H1 (cell line): ENCODE measurements around the gene C3orf22. TPM values are rescaled to one million over a fixed set of nuclear protein-coding genes. Genes with fewer than 3 reads are reported as not detected.

Experiments used
- CTCF ChIA-PET: fragments of 300-600 bp; sonication (Branson Sonifier 250); formaldehyde crosslinking; loops from one replicate; lab custom pipeline; 2021; ENCODE audit not compliant: partially characterized antibody; lab: Charles Lee
- POLR2A ChIA-PET: fragments of 300-600 bp; sonication (Branson Sonifier 250); formaldehyde crosslinking; loops from one replicate; lab custom pipeline; 2021; ENCODE audit warnings: inconsistent platforms; ENCODE audit not compliant: partially characterized antibody; lab: Charles Lee
- DNase-seq, 2 experiments: peaks; one replicate each; pipeline versions ENCODE4 v3.0.0 to v3.0.0-alpha.2; 2010 to 2022; ENCODE audit warnings: low spot score in 2 of 2, low read depth in 1 of 2, mixed read lengths in 1 of 2
- FAIRE-seq: peaks from 2 replicates; lab custom pipeline; 2011; peaks lifted over from hg19 to GRCh38; lab: Jason Lieb, UNC
- H2AFZ ChIP-seq: 2 replicates; pipeline ENCODE4 v1.8.1; 2012; ENCODE audit warnings: low read length, inconsistent platforms
- H2AK5ac ChIP-seq: 2 replicates; pipeline ENCODE4 v1.6.1; 2013; ENCODE audit warnings: low read depth, low read length
- H2BK120ac ChIP-seq: replicated peaks from 2 replicates; pipeline ENCODE3; 2013; ENCODE audit warnings: low read depth, low read length, inconsistent platforms
- H2BK12ac ChIP-seq: 2 replicates; pipeline ENCODE4 v1.6.1; 2013; ENCODE audit warnings: low read depth, low read length
- H2BK15ac ChIP-seq: 2 replicates; pipeline ENCODE4 v1.6.1; 2013; ENCODE audit warnings: low read length
- H2BK20ac ChIP-seq: 2 replicates; pipeline ENCODE4 v1.6.1; 2013; ENCODE audit warnings: low read length
- H2BK5ac ChIP-seq: 2 replicates; pipeline ENCODE4 v1.6.1; 2013; ENCODE audit warnings: low read depth, low read length
- H3K14ac ChIP-seq: 2 replicates; pipeline ENCODE4 v1.6.1; 2013; ENCODE audit warnings: inconsistent platforms; ENCODE audit not compliant: insufficient read length
- H3K18ac ChIP-seq: 2 replicates; pipeline ENCODE4 v1.6.1; 2013; ENCODE audit warnings: low read length; ENCODE audit errors: extremely low read depth
- H3K23ac ChIP-seq: 2 replicates; pipeline ENCODE4 v1.6.1; 2013; ENCODE audit warnings: inconsistent platforms; ENCODE audit not compliant: insufficient read length
- H3K23me2 ChIP-seq: 2 replicates; pipeline ENCODE4 v1.6.1; 2013; ENCODE audit warnings: low read depth, low read length
- H3K27ac ChIP-seq: 2 replicates; pipeline ENCODE4 v1.6.1; 2011; ENCODE audit warnings: low read depth, low read length, inconsistent platforms
- H3K27me3 ChIP-seq, 4 experiments: replicated peaks in 1 of 4; 1 replicate in 1 of 4; 2 replicates in 3 of 4; pipeline versions ENCODE4 v1.6.1 to v1.8.1; 2011 to 2013; ENCODE audit warnings: low read length in 3 of 4, mild to moderate bottlenecking in 3 of 4, inconsistent platforms in 2 of 4, mixed read lengths in 2 of 4, moderate library complexity in 1 of 4; ENCODE audit not compliant: control insufficient read depth in 3 of 4, insufficient read depth in 3 of 4; ENCODE audit errors: extremely low read depth in 1 of 4
- H3K36me3 ChIP-seq, 4 experiments: 2 replicates each; pipeline versions ENCODE4 v1.6.1 to v1.8.1; 2011 to 2013; ENCODE audit warnings: mild to moderate bottlenecking in 4 of 4, low read length in 3 of 4, moderate library complexity in 2 of 4, control low read depth in 1 of 4, inconsistent platforms in 1 of 4; ENCODE audit not compliant: insufficient read depth in 4 of 4, control insufficient read depth in 2 of 4
- H3K4ac ChIP-seq: replicated peaks from 2 replicates; pipeline ENCODE3; 2013; ENCODE audit warnings: low read length, low read depth, mixed read lengths, inconsistent platforms; ENCODE audit not compliant: insufficient read length
- H3K4me1 ChIP-seq, 4 experiments: replicated peaks in 1 of 4; 1 replicate in 1 of 4; 2 replicates in 3 of 4; pipeline versions ENCODE4 v1.6.1 to v1.8.1; 2011 to 2013; ENCODE audit warnings: low read length in 3 of 4, inconsistent platforms in 2 of 4, mixed read lengths in 1 of 4; ENCODE audit not compliant: insufficient read depth in 4 of 4, control insufficient read depth in 3 of 4
- H3K4me2 ChIP-seq, 2 experiments: 2 replicates each; pipeline versions ENCODE4 v1.6.1 to v1.8.1; 2011 to 2013; ENCODE audit warnings: low read depth in 2 of 2, low read length in 2 of 2, control low read depth in 1 of 2, inconsistent platforms in 1 of 2, mild to moderate bottlenecking in 1 of 2; ENCODE audit not compliant: insufficient read depth in 1 of 2
- H3K4me3 ChIP-seq, 4 experiments: fragments of 200-600, 300-600 bp in 1 of 4; sonication (generic), shearing (Covaris generic), sonication (Bioruptor Twin) in 1 of 4; 2 replicates each; pipeline versions ENCODE4 v1.5.1 to v1.8.1; 2011 to 2016; ENCODE audit warnings: low read length in 4 of 4, low read depth in 3 of 4, control low read depth in 2 of 4, inconsistent platforms in 2 of 4, mild to moderate bottlenecking in 2 of 4, mixed read lengths in 1 of 4, moderate library complexity in 1 of 4; ENCODE audit not compliant: insufficient read depth in 2 of 4; ENCODE audit errors: extremely low read depth in 1 of 4
- H3K56ac ChIP-seq: replicated peaks from 2 replicates; pipeline ENCODE3; 2013; ENCODE audit warnings: low read depth, mild to moderate bottlenecking, mixed read lengths, low read length, inconsistent platforms; ENCODE audit not compliant: insufficient read length
- H3K79me1 ChIP-seq: 2 replicates; pipeline ENCODE4 v1.6.1; 2013; ENCODE audit warnings: low read depth, low read length, control low read depth
- H3K79me2 ChIP-seq, 2 experiments: 2 replicates each; pipeline versions ENCODE4 v1.6.1 to v1.8.1; 2012 to 2013; ENCODE audit warnings: low read length in 2 of 2, mild to moderate bottlenecking in 2 of 2, inconsistent platforms in 1 of 2; ENCODE audit not compliant: insufficient read depth in 2 of 2, control insufficient read depth in 1 of 2
- H3K9ac ChIP-seq, 4 experiments: replicated peaks in 1 of 4; 1 replicate in 1 of 4; 2 replicates in 3 of 4; pipeline versions ENCODE4 v1.6.1 to v1.8.1; 2011 to 2013; ENCODE audit warnings: low read depth in 3 of 4, low read length in 3 of 4, control low read depth in 2 of 4, mild to moderate bottlenecking in 2 of 4, moderate library complexity in 2 of 4, inconsistent platforms in 1 of 4; ENCODE audit errors: extremely low read depth in 1 of 4
- H3K9me3 ChIP-seq, 2 experiments: 2 replicates each; pipeline versions ENCODE4 v1.6.1 to v1.8.1; 2012 to 2013; ENCODE audit warnings: mild to moderate bottlenecking in 2 of 2, moderate library complexity in 2 of 2, control low read depth in 1 of 2, inconsistent platforms in 1 of 2, low read depth in 1 of 2, low read length in 1 of 2, mixed read lengths in 1 of 2; ENCODE audit not compliant: insufficient read depth in 2 of 2
- H4K20me1 ChIP-seq, 2 experiments: replicated peaks in 1 of 2; 2 replicates each; pipeline versions ENCODE3 to v1.8.1; 2011 to 2013; ENCODE audit warnings: inconsistent platforms in 2 of 2, low read length in 2 of 2, mild to moderate bottlenecking in 1 of 2; ENCODE audit not compliant: insufficient read depth in 2 of 2, control insufficient read depth in 1 of 2
- H4K5ac ChIP-seq: 2 replicates; pipeline ENCODE4 v1.6.1; 2013; ENCODE audit warnings: low read length, low read depth, mixed read lengths, inconsistent platforms; ENCODE audit not compliant: insufficient read length
- H4K8ac ChIP-seq: 2 replicates; pipeline ENCODE4 v1.8.0; 2013; ENCODE audit warnings: mild to moderate bottlenecking, moderate library complexity, low read length, inconsistent platforms; ENCODE audit not compliant: insufficient read depth; ENCODE audit errors: extremely low read depth
- H4K91ac ChIP-seq: replicated peaks from 2 replicates; pipeline ENCODE3; 2013; ENCODE audit warnings: low read length, mixed read lengths, inconsistent platforms; ENCODE audit not compliant: insufficient read length
- ATF2 ChIP-seq: IDR thresholded peaks from 2 replicates; pipeline ENCODE4 v1.6.1; 2012; ENCODE audit warnings: low read length, inconsistent platforms
- BCL11A ChIP-seq, 2 experiments: IDR thresholded peaks; one replicate each; pipeline ENCODE4 v1.6.1; 2011; ENCODE audit warnings: low read depth in 2 of 2, low read length in 2 of 2, mild to moderate bottlenecking in 2 of 2
- CBX5 ChIP-seq: fragments of 300-800, 300-1000 bp; sonication (generic); IDR thresholded peaks from 2 replicates; pipeline ENCODE4 v1.7.1; 2016; ENCODE audit warnings: antibody characterized with exemption, low read length, low read depth
- CTCF ChIP-seq, 3 experiments: IDR thresholded peaks; 1 replicate in 2 of 3; 2 replicates in 1 of 3; pipeline versions ENCODE4 v1.5.1 to v1.6.1; 2011; ENCODE audit warnings: low read length in 3 of 3, mild to moderate bottlenecking in 3 of 3, inconsistent platforms in 2 of 3, low read depth in 1 of 3, moderate library complexity in 1 of 3; ENCODE audit not compliant: insufficient read depth in 1 of 3; ENCODE audit errors: control extremely low read depth in 1 of 3
- JUN ChIP-seq: IDR thresholded peaks from 2 replicates; pipeline ENCODE4 v1.6.1; 2011; ENCODE audit warnings: low read depth, mild to moderate bottlenecking, improper control_type of control experiment, low read length
- NRF1 ChIP-seq: IDR thresholded peaks from 2 replicates; pipeline ENCODE4 v1.6.1; 2011; ENCODE audit warnings: mild to moderate bottlenecking, low read depth, low read length, improper control_type of control experiment
- RBBP5 ChIP-seq: IDR thresholded peaks from 2 replicates; pipeline ENCODE4 v1.7.1; 2012; ENCODE audit warnings: low read depth, mild to moderate bottlenecking, inconsistent platforms, low read length, moderate library complexity, borderline replicate concordance
- RXRA ChIP-seq: IDR thresholded peaks from 2 replicates; pipeline ENCODE4 v1.6.1; 2011; ENCODE audit warnings: low read depth, mild to moderate bottlenecking, low read length, moderate library complexity; ENCODE audit not compliant: insufficient read depth
- SP4 ChIP-seq: IDR thresholded peaks from 2 replicates; pipeline ENCODE4 v1.6.1; 2012; ENCODE audit warnings: low read length, inconsistent platforms
- WGBS, 2 experiments: shearing (Covaris generic) in 1 of 2; methylation state at CpG; one replicate each; pipeline versions ENCODE4 v1.1.6 to v1.1.7; 2013 to 2015; ENCODE audit warnings: low lambda C conversion rate in 2 of 2, mixed read lengths in 2 of 2, inconsistent platforms in 1 of 2, low coverage in 1 of 2, missing lambda C conversion rate in 1 of 2; ENCODE audit not compliant: insufficient replicate concordance in 2 of 2, insufficient coverage in 1 of 2, insufficient read length in 1 of 2; ENCODE audit errors: extremely low coverage in 1 of 2, missing lambda C conversion rate in 1 of 2; 5-methylcytosine and 5-hydroxymethylcytosine counted together
- polyA plus RNA-seq, 7 experiments: library from polyadenylated mRNA; depleted of rRNA in 3 of 7; stranded (reverse) in 5 of 7; unstranded in 2 of 7; fragments of >200 nt in 5 of 7; fragments of 200-250 nt in 2 of 7; gene quantifications; 1 replicate in 5 of 7; 2 replicates in 1 of 7; 4 replicates in 1 of 7; pipeline versions ENCODE4 v1.2.1 to v1.2.3, GENCODE V29; 2011 to 2013; ENCODE audit warnings: missing spikeins in 2 of 7, mixed read lengths in 2 of 7
- total RNA-seq: library from RNA; stranded (reverse); fragmentation: NEBNext Ultra II Directional; extraction: Animal tissue kit (Norgen Biotek cat#: 25700); gene quantifications from 2 replicates; pipeline ENCODE4 v1.2.1, GENCODE V29; 2021

Gene C3orf22
- total and polyA plus RNA-seq, 2 of the 8 experiments (the other 6 are each of a cell fraction or from before 2014, with no cell fraction given): not detected

- H2BK12ac ChIP-seq: no peak overlapping the region
- no peaks in the 10 kb centered on the region; a peak in 1 of 7 replicates for H3K27me3 ChIP-seq
- H3K36me3 ChIP-seq: no peaks in the 10 kb centered on the region
- no peak overlapping the region for H3K14ac ChIP-seq
- no peaks in the 10 kb centered on the region for H3K79me2 ChIP-seq
- H3K4ac ChIP-seq: no peak overlapping the region
- no peak overlapping the region for H2BK120ac ChIP-seq
- H3K56ac ChIP-seq: no peak overlapping the region
- no peak overlapping the region for H2AFZ ChIP-seq
- H3K4me3 ChIP-seq: no peak overlapping the region
- no peak overlapping the region for H2BK5ac ChIP-seq
- no peak overlapping the region for H4K8ac ChIP-seq
- H3K9me3 ChIP-seq: no peaks in the 10 kb centered on the region
- WGBS, 2 experiments: 92% methylated on average over 9 of the region's 9 CpGs; no CpG with 5 or more reads in 1 of the 2 experiments
- no peak overlapping the region for H2BK20ac ChIP-seq
- no peak overlapping the region for H4K5ac ChIP-seq
- FAIRE-seq (no peak), DNase-seq (no peak)
- CTCF ChIA-PET: interaction anchor here (0.7 to 5.8 kb wide), 3 partner anchors 9 to 21 kb away, joined by 3 to 35 read pairs (median 4); partner anchors contain the start of gene CHST13
- no peak overlapping the region for H3K18ac ChIP-seq
- no peaks in the 10 kb centered on the region for H4K20me1 ChIP-seq
- H3K4me2 ChIP-seq: no peak overlapping the region
- no peaks in the 10 kb centered on the region for H3K79me1 ChIP-seq
- peaks cover under 1% of the 10 kb centered on the region; the same call in 1 of the 2 replicates for H3K23me2 ChIP-seq
- no peaks in the 10 kb centered on the region for H3K4me1 ChIP-seq
- H3K27ac ChIP-seq: no peak overlapping the region
- H4K91ac ChIP-seq: no peak overlapping the region
- H2AK5ac ChIP-seq: no peak overlapping the region
- H2BK15ac ChIP-seq: no peak overlapping the region
- POLR2A ChIA-PET: no interaction called here
- no peak overlapping the region for H3K9ac ChIP-seq
- H3K23ac ChIP-seq: no peak overlapping the region
- no peak for TF ChIP-seq BCL11A (IDR thresholded peaks at IDR 0.05; ENCODE audit: low read depth in 2 of 2, low read length in 2 of 2)
- TF ChIP-seq CTCF (IDR thresholded peaks at IDR 0.05; ENCODE audit: control extremely low read depth in 1 of 3, insufficient read depth in 1 of 3, low read depth in 1 of 3, low read length in 3 of 3): no peak
- no peak for TF ChIP-seq JUN
- no peak for TF ChIP-seq NRF1
- TF ChIP-seq ATF2: no peak
- no peak for TF ChIP-seq RXRA
- TF ChIP-seq SP4: no peak
- TF ChIP-seq RBBP5: no peak
- no peak for TF ChIP-seq CBX5
Observed at GRCh38 chr3:126507886-126508285, 50.8 kb downstream of the C3orf22 start.
